ENCODE data around the gene ZNF496.

DNA sequence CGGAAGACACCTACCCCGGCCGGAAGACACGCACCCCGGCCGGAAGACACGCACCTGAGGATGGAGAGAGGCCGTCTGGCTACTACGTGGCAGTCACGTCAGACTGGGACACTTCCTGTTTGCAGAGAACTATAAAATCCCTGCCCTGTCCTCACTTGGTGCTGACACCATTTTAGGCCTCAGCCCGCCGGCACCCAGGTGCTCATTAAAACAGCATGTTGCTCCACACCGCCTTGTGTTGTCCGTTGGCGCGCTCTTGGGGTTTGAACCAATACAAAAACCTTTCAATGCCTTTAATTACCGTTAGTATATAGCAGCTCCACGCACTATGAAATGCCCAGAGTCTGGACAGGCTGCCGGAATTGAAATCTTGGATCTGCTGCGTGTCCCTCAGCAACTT is 41.1 kb downstream of the ZNF496 start:
- TF ChIP-seq, protein P1, sequence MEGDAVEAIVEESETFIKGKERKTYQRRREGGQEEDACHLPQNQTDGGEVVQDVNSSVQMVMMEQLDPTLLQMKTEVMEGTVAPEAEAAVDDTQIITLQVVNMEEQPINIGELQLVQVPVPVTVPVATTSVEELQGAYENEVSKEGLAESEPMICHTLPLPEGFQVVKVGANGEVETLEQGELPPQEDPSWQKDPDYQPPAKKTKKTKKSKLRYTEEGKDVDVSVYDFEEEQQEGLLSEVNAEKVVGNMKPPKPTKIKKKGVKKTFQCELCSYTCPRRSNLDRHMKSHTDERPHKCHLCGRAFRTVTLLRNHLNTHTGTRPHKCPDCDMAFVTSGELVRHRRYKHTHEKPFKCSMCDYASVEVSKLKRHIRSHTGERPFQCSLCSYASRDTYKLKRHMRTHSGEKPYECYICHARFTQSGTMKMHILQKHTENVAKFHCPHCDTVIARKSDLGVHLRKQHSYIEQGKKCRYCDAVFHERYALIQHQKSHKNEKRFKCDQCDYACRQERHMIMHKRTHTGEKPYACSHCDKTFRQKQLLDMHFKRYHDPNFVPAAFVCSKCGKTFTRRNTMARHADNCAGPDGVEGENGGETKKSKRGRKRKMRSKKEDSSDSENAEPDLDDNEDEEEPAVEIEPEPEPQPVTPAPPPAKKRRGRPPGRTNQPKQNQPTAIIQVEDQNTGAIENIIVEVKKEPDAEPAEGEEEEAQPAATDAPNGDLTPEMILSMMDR (IDR thresholded peaks at IDR 0.05; ENCODE audit: low read length): no peak
- TF ChIP-seq EZH2 (IDR thresholded peaks at IDR 0.05; ENCODE audit: borderline replicate concordance, low read length): no peak
